NB4 (cell line): ENCODE measurements around the gene RCAN2.

ENCODE experiments used
- CTCF ChIP-seq: IDR thresholded peaks from one replicate; pipeline ENCODE4 v1.5.1; 2012; ENCODE audit warnings: low read depth, low read length
- POLR2A ChIP-seq: IDR thresholded peaks from 2 replicates; pipeline ENCODE4 v1.6.1; 2011; ENCODE audit warnings: mild to moderate bottlenecking; ENCODE audit not compliant: insufficient read length; ENCODE audit errors: extremely low read depth

GRCh38 chr6:46517202-46517601 is 26.0 kb upstream of the RCAN2 start:
- TF ChIP-seq CTCF (no peak), POLR2A (no peak)
